Measurements from ENCODE around the gene CMIP. TPM values are rescaled to one million over a fixed set of nuclear protein-coding genes. Genes with fewer than 3 reads are reported as not detected.

The CMIP gene
- total RNA-seq, 2 donors from 2014 or later = 30.1 to 95.1 TPM

- H3K27me3 ChIP-seq (replicated peaks; ENCODE audit: insufficient read depth) = no peaks in the 10 kb centered on the region
- TF ChIP-seq POLR2A (IDR thresholded peaks at IDR 0.05) = no peak
- TF ChIP-seq POLR2AphosphoS5 (IDR thresholded peaks at IDR 0.05) = no peak
- TF ChIP-seq CTCF (IDR thresholded peaks at IDR 0.05) = no peak
- no peak for DNase-seq (ENCODE audit: low spot score)
- intact Hi-C loops (cut with DNase I) = no loop called here
- 63% methylated on average over 11 of the region's 11 CpGs for WGBS
- H3K4me3 ChIP-seq = no peak overlapping the region
- H3K27ac ChIP-seq = no peak overlapping the region
- no peaks in the 10 kb centered on the region for H3K9me3 ChIP-seq
- no peaks in the 10 kb centered on the region for H3K36me3 ChIP-seq
- H3K4me1 ChIP-seq (replicated peaks) = no peaks in the 10 kb centered on the region
Observed at GRCh38 chr16:81715358-81716196, 271.0 kb downstream of the CMIP start.

GRCh38 chr16:81716478-81717225, 272.0 kb downstream of the CMIP start:
- intact Hi-C loops (cut with DNase I) = no loop called here

GRCh38 chr16:81717662-81718189, 273.1 kb downstream of the CMIP start:
- no peak for DNase-seq (ENCODE audit: low spot score)
- Histone ChIP-seq H3K27me3 (replicated peaks; ENCODE audit: insufficient read depth) (no peaks in the 10 kb centered on the region), H3K4me3 (no peak overlapping the region), H3K27ac (no peak overlapping the region), H3K36me3 (no peaks in the 10 kb centered on the region), H3K9me3 (no peaks in the 10 kb centered on the region), H3K4me1 (replicated peaks) (no peaks in the 10 kb centered on the region)
- TF ChIP-seq POLR2AphosphoS5 (IDR thresholded peaks at IDR 0.05) (no peak), CTCF (IDR thresholded peaks at IDR 0.05) (no peak), POLR2A (IDR thresholded peaks at IDR 0.05) (no peak)
- 82% methylated on average over 8 of the region's 8 CpGs for WGBS
- intact Hi-C loops (cut with DNase I) = no loop called here

More at GRCh38 chr16:81716478-81717225, 272.0 kb downstream of the CMIP start:
- no peaks in the 10 kb centered on the region for H3K27me3 ChIP-seq (replicated peaks; ENCODE audit: insufficient read depth)
- no peak overlapping the region for H3K27ac ChIP-seq
- no peaks in the 10 kb centered on the region for H3K36me3 ChIP-seq
- TF ChIP-seq CTCF (IDR thresholded peaks at IDR 0.05) = no peak
- H3K4me3 ChIP-seq = no peak overlapping the region
- 53% methylated on average over 10 of the region's 10 CpGs for WGBS
- DNase-seq (ENCODE audit: low spot score) = no peak
- no peaks in the 10 kb centered on the region for H3K9me3 ChIP-seq
- H3K4me1 ChIP-seq (replicated peaks) = no peaks in the 10 kb centered on the region

- no peak for TF ChIP-seq POLR2A (IDR thresholded peaks at IDR 0.05)
- TF ChIP-seq CTCF (IDR thresholded peaks at IDR 0.05) = no peak
- TF ChIP-seq POLR2AphosphoS5 (IDR thresholded peaks at IDR 0.05) = no peak
- H3K4me1 ChIP-seq (replicated peaks) = no peaks in the 10 kb centered on the region
- H3K9me3 ChIP-seq = no peaks in the 10 kb centered on the region
- 46% methylated on average over 5 of the region's 5 CpGs for WGBS
- H3K27me3 ChIP-seq (replicated peaks; ENCODE audit: insufficient read depth) = no peaks in the 10 kb centered on the region
- H3K4me3 ChIP-seq = no peak overlapping the region
- intact Hi-C loops (cut with DNase I) = no loop called here
- no peak for DNase-seq (ENCODE audit: low spot score)
- H3K36me3 ChIP-seq = no peaks in the 10 kb centered on the region
- H3K27ac ChIP-seq = peak overlapping the region in 1 of 2 donors; percentile 38
Observed at GRCh38 chr16:81718637-81719036, 274.0 kb downstream of the CMIP start.

Measured in prostate gland (tissue), 2 donors.